ENCODE measurements around the gene CNTFR. TPM values are rescaled to one million over a fixed set of nuclear protein-coding genes. Genes with fewer than 3 reads are reported as not detected.

Gene CNTFR
- total RNA-seq, 2 experiments from 2014 or later = not detected

GRCh38 chr9:34582787-34583186, 6.7 kb downstream of the CNTFR start:
- no peaks in the 10 kb centered on the region for H4K20me1 ChIP-seq (ENCODE audit: insufficient read depth, low read length)
- H3K4me3 ChIP-seq (ENCODE audit: low read depth, low read length, poor library complexity, severe bottlenecking) = no peak overlapping the region
- no TSS peak for BruUV-seq (replicated peaks)
- H3K36me3 ChIP-seq (ENCODE audit: insufficient read depth, low read length) = no peaks in the 10 kb centered on the region
- ChIA-PET CTCF (ENCODE audit: unreplicated experiment) (no interaction called here), POLR2A (interaction anchor here (0.6 kb wide), 1 partner anchor 22 kb away, joined by 3 read pairs; no protein-coding TSS in a partner anchor)
- no peak overlapping the region for H3K27ac ChIP-seq (ENCODE audit: low read depth, low read length, poor library complexity, severe bottlenecking)
- H3K79me2 ChIP-seq (ENCODE audit: insufficient read depth, low read depth, low read length) = no peaks in the 10 kb centered on the region
- no peaks in the 10 kb centered on the region for H3K9me3 ChIP-seq (ENCODE audit: low read length)
- H3K9me2 ChIP-seq (ENCODE audit: insufficient read depth, low read length) = no peaks in the 10 kb centered on the region
- DNase-seq (ENCODE audit: low spot score) = no peak
- TF ChIP-seq EZH2phosphoT487 (IDR thresholded peaks at IDR 0.05; ENCODE audit: borderline replicate concordance, low read depth, low read length) = no peak
- intact Hi-C loops (cut with micrococcal nuclease; ENCODE audit: unreplicated experiment) = no loop called here
- H3K4me1 ChIP-seq (ENCODE audit: insufficient read depth, low read length, poor library complexity, severe bottlenecking) = no peaks in the 10 kb centered on the region
- H3K4me2 ChIP-seq (ENCODE audit: low read length) = no peak overlapping the region
- no peak overlapping the region for H2AFZ ChIP-seq (ENCODE audit: low read length)

GRCh38 chr9:34581318-34581717, 8.2 kb downstream of the CNTFR start:
- Histone ChIP-seq H3K36me3 (ENCODE audit: insufficient read depth, low read length) (no peaks in the 10 kb centered on the region), H2AFZ (ENCODE audit: low read length) (no peak overlapping the region), H3K4me3 (ENCODE audit: low read depth, low read length, poor library complexity, severe bottlenecking) (no peak overlapping the region), H3K79me2 (ENCODE audit: insufficient read depth, low read depth, low read length) (no peaks in the 10 kb centered on the region), H3K27ac (ENCODE audit: low read depth, low read length, poor library complexity, severe bottlenecking) (no peak overlapping the region), H3K9me3 (ENCODE audit: low read length) (no peaks in the 10 kb centered on the region), H3K4me1 (ENCODE audit: insufficient read depth, low read length, poor library complexity, severe bottlenecking) (no peaks in the 10 kb centered on the region), H3K9me2 (ENCODE audit: insufficient read depth, low read length) (no peaks in the 10 kb centered on the region), H4K20me1 (ENCODE audit: insufficient read depth, low read length) (no peaks in the 10 kb centered on the region), H3K4me2 (ENCODE audit: low read length) (no peak overlapping the region)
- CTCF ChIA-PET (ENCODE audit: unreplicated experiment) = no interaction called here
- POLR2A ChIA-PET = no interaction called here
- BruUV-seq (replicated peaks) = no TSS peak
- intact Hi-C loops (cut with micrococcal nuclease; ENCODE audit: unreplicated experiment) = no loop called here
- TF ChIP-seq CTCF (conservative IDR thresholded peaks at IDR 0.05; ENCODE audit: low read length) = no peak
- no peak for TF ChIP-seq EZH2phosphoT487 (IDR thresholded peaks at IDR 0.05; ENCODE audit: borderline replicate concordance, low read depth, low read length)
- no peak for DNase-seq (ENCODE audit: low spot score)

GRCh38 chr9:34580358-34580757, 9.2 kb downstream of the CNTFR start:
- DNase-seq (ENCODE audit: low spot score) = no peak
- Histone ChIP-seq H3K4me3 (ENCODE audit: low read depth, low read length, poor library complexity, severe bottlenecking) (no peak overlapping the region), H3K9me3 (ENCODE audit: low read length) (no peaks in the 10 kb centered on the region), H4K20me1 (ENCODE audit: insufficient read depth, low read length) (no peaks in the 10 kb centered on the region), H3K79me2 (ENCODE audit: insufficient read depth, low read depth, low read length) (no peaks in the 10 kb centered on the region), H3K4me2 (ENCODE audit: low read length) (no peak overlapping the region), H3K27ac (ENCODE audit: low read depth, low read length, poor library complexity, severe bottlenecking) (no peak overlapping the region), H2AFZ (ENCODE audit: low read length) (no peak overlapping the region), H3K4me1 (ENCODE audit: insufficient read depth, low read length, poor library complexity, severe bottlenecking) (no peaks in the 10 kb centered on the region), H3K36me3 (ENCODE audit: insufficient read depth, low read length) (no peaks in the 10 kb centered on the region), H3K9me2 (ENCODE audit: insufficient read depth, low read length) (no peaks in the 10 kb centered on the region)
- TF ChIP-seq EZH2phosphoT487 (IDR thresholded peaks at IDR 0.05; ENCODE audit: borderline replicate concordance, low read depth, low read length) = no peak
- TF ChIP-seq CTCF (conservative IDR thresholded peaks at IDR 0.05; ENCODE audit: low read length) = no peak
- CTCF ChIA-PET (ENCODE audit: unreplicated experiment) = interaction anchor here (0.5 to 0.9 kb wide), 2 partner anchors 176 to 1489 kb away, joined by 3 read pairs; no protein-coding TSS in a partner anchor
- BruUV-seq (replicated peaks) = no TSS peak
- POLR2A ChIA-PET = no interaction called here
- intact Hi-C loops (cut with micrococcal nuclease; ENCODE audit: unreplicated experiment) = no loop called here

Data from OCI-LY7 (cell line).